Hepatocyte (in vitro differentiated cells): ENCODE measurements around the gene FBXO5. TPM values are rescaled to one million over a fixed set of nuclear protein-coding genes. Genes with fewer than 3 reads are reported as not detected.

Experiments used
- DNase-seq: peaks from one replicate; pipeline ENCODE4 v3.0.0-alpha.2; 2016; ENCODE audit warnings: low spot score
- H2AFZ ChIP-seq: fragments of 200-600 bp; sonication (generic); 2 replicates; pipeline ENCODE4 v1.6.0; 2016; ENCODE audit warnings: antibody characterized with exemption, mild to moderate bottlenecking
- H3K27ac ChIP-seq: fragments of 200-600 bp; sonication (generic); 2 replicates; pipeline ENCODE4 v1.5.1; 2016; ENCODE audit warnings: mild to moderate bottlenecking
- H3K27me3 ChIP-seq: fragments of 200-600 bp; sonication (generic); 2 replicates; pipeline ENCODE4 v1.6.1; 2016
- H3K36me3 ChIP-seq: fragments of 200-600 bp; sonication (generic); replicated peaks from 2 replicates; pipeline ENCODE4 v1.5.1; 2016; ENCODE audit warnings: low read depth; ENCODE audit not compliant: insufficient read depth
- H3K4me1 ChIP-seq: fragments of 200-600 bp; sonication (generic); 2 replicates; pipeline ENCODE4 v1.5.1; 2016; ENCODE audit warnings: mild to moderate bottlenecking, moderate library complexity; ENCODE audit not compliant: insufficient read depth
- H3K4me2 ChIP-seq: fragments of 200-600 bp; sonication (generic); 2 replicates; pipeline ENCODE4 v1.6.0; 2016
- H3K4me3 ChIP-seq: fragments of 200-600 bp; sonication (generic); 2 replicates; pipeline ENCODE4 v1.5.1; 2016; ENCODE audit warnings: mild to moderate bottlenecking
- H3K79me2 ChIP-seq: fragments of 200-600 bp; sonication (generic); 2 replicates; pipeline ENCODE4 v1.6.0; 2017; ENCODE audit warnings: mild to moderate bottlenecking
- H3K9me2 ChIP-seq: fragments of 200-600 bp; sonication (generic); replicated peaks from 2 replicates; pipeline ENCODE4 v1.6.0; 2017; ENCODE audit warnings: mild to moderate bottlenecking; ENCODE audit not compliant: insufficient read depth
- H3K9me3 ChIP-seq: fragments of 200-600 bp; sonication (generic); 2 replicates; pipeline ENCODE4 v1.5.1; 2016; ENCODE audit warnings: low read depth, mild to moderate bottlenecking
- H4K20me1 ChIP-seq: fragments of 200-600 bp; sonication (generic); 2 replicates; pipeline ENCODE4 v1.6.0; 2016; ENCODE audit warnings: mild to moderate bottlenecking; ENCODE audit not compliant: insufficient read depth, poor library complexity, severe bottlenecking
- CTCF ChIP-seq: fragments of 200-600 bp; sonication (generic); IDR thresholded peaks from 2 replicates; pipeline ENCODE4 v1.5.1; 2016; ENCODE audit warnings: antibody characterized with exemption, mild to moderate bottlenecking; ENCODE audit not compliant: poor library complexity
- EZH2 ChIP-seq: fragments of 200-600 bp; sonication (generic); IDR thresholded peaks from 2 replicates; pipeline ENCODE4 v1.6.1; 2016; ENCODE audit warnings: antibody characterized with exemption, mild to moderate bottlenecking, borderline replicate concordance
- EZH2phosphoT487 ChIP-seq: fragments of 200-600 bp; sonication (generic); IDR thresholded peaks from one replicate; pipeline ENCODE4 v1.6.1; 2018; ENCODE audit warnings: antibody characterized with exemption, mild to moderate bottlenecking, low read depth, moderate library complexity; ENCODE audit not compliant: unreplicated experiment, severe bottlenecking
- WGBS: methylation state at CpG from one replicate; pipeline ENCODE4 v1.1.6; 2016; ENCODE audit warnings: low lambda C conversion rate; ENCODE audit errors: missing lambda C conversion rate; 5-methylcytosine and 5-hydroxymethylcytosine counted together
- polyA plus RNA-seq: library from polyadenylated mRNA; unstranded; fragments of >200 nt; fragmentation: Nextera tagmentation; extraction: Ambion mirVana; gene quantifications from 2 replicates; pipeline ENCODE4 v1.2.1, GENCODE V29; 2016
- total RNA-seq: library from RNA; depleted of rRNA; stranded (reverse); fragments of >200 nt; gene quantifications from 2 replicates; pipeline ENCODE4 v1.2.3, GENCODE V29; 2014

The FBXO5 gene
- total and polyA plus RNA-seq, 2 experiments from 2014 or later, result 4.7 to 9.2 TPM

GRCh38 chr6:153028963-153029362 lies 46.1 kb upstream of the FBXO5 start:
- H3K79me2 ChIP-seq, result no peaks in the 10 kb centered on the region
- no peaks in the 10 kb centered on the region for H3K9me2 ChIP-seq
- H3K27ac ChIP-seq, result no peak overlapping the region
- H2AFZ ChIP-seq, result no peak overlapping the region
- H3K36me3 ChIP-seq, result no peaks in the 10 kb centered on the region
- no peaks in the 10 kb centered on the region for H3K4me1 ChIP-seq
- no peak overlapping the region for H3K4me3 ChIP-seq
- WGBS, result 89% methylated on average over 4 of the region's 4 CpGs
- no peaks in the 10 kb centered on the region for H4K20me1 ChIP-seq
- H3K9me3 ChIP-seq, result no peaks in the 10 kb centered on the region
- no peak for DNase-seq
- TF ChIP-seq EZH2 (no peak), EZH2phosphoT487 (no peak), CTCF (no peak)
- H3K27me3 ChIP-seq, result no peaks in the 10 kb centered on the region
- H3K4me2 ChIP-seq, result no peak overlapping the region

GRCh38 chr6:153028286-153028685 lies 45.4 kb upstream of the FBXO5 start:
- no peaks in the 10 kb centered on the region for H3K36me3 ChIP-seq
- no peaks in the 10 kb centered on the region for H3K4me1 ChIP-seq
- H3K4me2 ChIP-seq, result no peak overlapping the region
- no peaks in the 10 kb centered on the region for H3K9me3 ChIP-seq
- H3K27me3 ChIP-seq, result no peaks in the 10 kb centered on the region
- no peaks in the 10 kb centered on the region for H4K20me1 ChIP-seq
- H3K79me2 ChIP-seq, result no peaks in the 10 kb centered on the region
- no peak overlapping the region for H3K4me3 ChIP-seq
- TF ChIP-seq EZH2phosphoT487, result no peak
- TF ChIP-seq EZH2, result no peak
- H2AFZ ChIP-seq, result no peak overlapping the region
- no peaks in the 10 kb centered on the region for H3K9me2 ChIP-seq
- no peak for DNase-seq
- H3K27ac ChIP-seq, result no peak overlapping the region
- WGBS, result 80% methylated on average over 2 of the region's 2 CpGs

GRCh38 chr6:153027480-153027879 lies 44.6 kb upstream of the FBXO5 start:
- Histone ChIP-seq H2AFZ (no peak overlapping the region), H3K27me3 (no peaks in the 10 kb centered on the region), H4K20me1 (no peaks in the 10 kb centered on the region), H3K36me3 (no peaks in the 10 kb centered on the region), H3K9me3 (no peaks in the 10 kb centered on the region), H3K27ac (no peak overlapping the region), H3K4me1 (no peaks in the 10 kb centered on the region), H3K79me2 (no peaks in the 10 kb centered on the region), H3K9me2 (no peaks in the 10 kb centered on the region), H3K4me2 (no peak overlapping the region), H3K4me3 (no peak overlapping the region)
- no peak for TF ChIP-seq EZH2phosphoT487
- no peak for TF ChIP-seq CTCF
- TF ChIP-seq EZH2, result no peak
- no peak for DNase-seq
- WGBS, result 77% methylated on average over 4 of the region's 4 CpGs

- no peak overlapping the region for H3K4me2 ChIP-seq
- H3K27me3 ChIP-seq, result no peaks in the 10 kb centered on the region
- DNase-seq, result no peak
- no peak overlapping the region for H2AFZ ChIP-seq
- no peaks in the 10 kb centered on the region for H4K20me1 ChIP-seq
- no peaks in the 10 kb centered on the region for H3K36me3 ChIP-seq
- no peaks in the 10 kb centered on the region for H3K4me1 ChIP-seq
- 0% methylated on average over 1 of the region's 1 CpG for WGBS
- H3K9me3 ChIP-seq, result no peaks in the 10 kb centered on the region
- H3K27ac ChIP-seq, result no peak overlapping the region
- no peaks in the 10 kb centered on the region for H3K79me2 ChIP-seq
- no peaks in the 10 kb centered on the region for H3K9me2 ChIP-seq
- TF ChIP-seq EZH2, result no peak
- H3K4me3 ChIP-seq, result no peak overlapping the region
These were observed 41.8 kb upstream of the FBXO5 start for GRCh38 chr6:153024709-153025017.
